Fibroblast of skin of scalp (primary cell): ENCODE data around the gene CD59. TPM values are rescaled to one million over a fixed set of nuclear protein-coding genes. Genes with fewer than 3 reads are reported as not detected.

Experiments
- DNase-seq: peaks from one replicate; pipeline ENCODE4 v3.0.0-alpha.2; 2013
- polyA plus RNA-seq, 2 experiments: library from polyadenylated mRNA; unstranded; fragments of 120-200 nt; gene quantifications; one replicate each; pipeline ENCODE4 v1.2.1, GENCODE V29; 2013; ENCODE audit not compliant: insufficient read length in 2 of 2

The CD59 gene, protein sequence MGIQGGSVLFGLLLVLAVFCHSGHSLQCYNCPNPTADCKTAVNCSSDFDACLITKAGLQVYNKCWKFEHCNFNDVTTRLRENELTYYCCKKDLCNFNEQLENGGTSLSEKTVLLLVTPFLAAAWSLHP
- polyA plus RNA-seq (2013, experiment 1 of 2; ENCODE audit: insufficient read length): 589 TPM
- polyA plus RNA-seq (2013, experiment 2 of 2; ENCODE audit: insufficient read length): 580 TPM

DNA sequence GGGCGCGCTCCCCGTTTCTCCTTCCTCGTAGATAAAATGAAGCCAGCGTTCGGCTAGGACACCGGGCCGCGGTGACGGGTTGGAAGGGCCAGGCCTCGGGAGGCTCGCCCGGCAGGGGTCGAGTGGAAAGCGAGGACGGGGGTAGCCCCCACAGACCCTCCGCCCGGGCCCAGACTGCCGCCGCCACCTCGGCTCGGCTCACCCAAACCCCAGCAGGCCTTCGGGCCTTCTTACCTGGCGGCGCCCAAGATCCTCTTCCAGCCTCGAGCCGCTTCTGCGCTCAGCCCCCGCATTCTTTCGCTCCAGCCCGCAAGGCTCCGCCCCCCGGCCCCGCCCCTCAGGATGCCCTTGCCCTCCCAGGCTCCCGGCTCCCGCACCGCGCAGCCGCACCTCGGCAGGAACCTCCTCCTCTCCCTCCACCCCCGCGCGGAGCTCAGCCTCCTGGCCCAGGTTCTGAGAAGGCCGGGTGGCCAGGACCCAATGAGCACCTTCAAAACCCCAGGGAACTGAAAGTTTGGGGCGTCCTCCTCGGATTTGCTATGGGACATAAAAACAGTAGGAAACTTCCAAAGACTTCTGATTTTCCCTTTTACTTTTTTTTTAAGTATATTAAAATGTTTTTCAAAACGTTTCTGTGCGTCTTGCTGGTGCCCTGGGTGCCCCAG lies at the start of gene CD59:
Gene CD59 (minus strand): TSS at position 276 of the 665 bp plus-strand sequence. CDS start 13,978 bp downstream, outside the sequence.
- peak; percentile 89 for DNase-seq

DNA sequence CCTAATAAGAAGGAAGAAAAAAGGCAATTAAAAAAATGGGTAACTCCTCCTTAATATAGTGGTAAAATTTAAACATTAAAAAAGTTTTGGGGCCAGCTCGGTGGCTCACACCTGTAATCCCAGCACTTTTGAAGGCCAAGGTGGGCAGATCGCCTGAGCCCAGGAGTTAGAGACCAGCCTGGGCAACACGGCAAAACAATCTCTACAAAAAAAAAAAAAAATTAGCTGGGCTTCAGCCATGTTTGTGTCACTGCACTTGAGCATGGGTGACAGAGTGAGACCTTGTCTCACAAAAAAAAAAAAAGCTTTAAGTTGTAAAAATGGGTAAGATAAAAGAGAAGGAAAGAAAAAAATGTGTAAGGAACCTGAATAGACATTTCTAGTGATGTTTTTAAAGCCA lies 49.4 kb upstream of the CD59 start:
- no peak for DNase-seq

DNA sequence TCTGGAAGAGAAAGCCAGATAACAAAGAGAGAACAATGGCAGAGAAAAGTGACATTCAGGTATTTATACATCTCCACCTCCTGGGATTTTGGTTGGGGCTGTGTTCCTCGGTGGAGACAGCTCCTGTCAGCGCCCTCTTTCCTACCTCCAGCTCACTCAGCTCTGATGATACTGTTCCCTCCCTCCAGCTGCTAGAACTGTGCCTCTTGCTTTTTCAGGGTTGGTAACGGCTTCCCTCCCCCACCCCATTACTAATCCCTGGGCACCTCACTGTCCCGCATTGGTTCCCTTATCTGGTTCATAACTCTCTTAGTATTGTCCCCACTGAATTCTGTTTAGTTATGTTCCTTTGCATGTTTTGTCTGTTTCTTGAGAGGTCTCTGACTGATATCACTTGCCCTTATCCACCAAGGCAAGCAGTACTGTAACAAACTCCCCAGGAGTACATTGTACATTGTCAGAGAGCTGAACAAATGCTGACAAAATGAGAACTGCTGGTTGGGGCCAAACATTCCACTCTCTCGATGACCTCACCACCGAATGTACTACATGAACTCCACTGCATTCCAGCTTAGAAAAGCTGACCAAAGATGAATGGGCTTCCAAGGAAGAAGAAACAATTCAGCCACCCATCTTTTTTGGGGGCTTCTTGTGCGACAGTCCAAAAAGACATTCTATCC lies 43.8 kb upstream of the CD59 start:
- peak; percentile 84 for DNase-seq

DNA sequence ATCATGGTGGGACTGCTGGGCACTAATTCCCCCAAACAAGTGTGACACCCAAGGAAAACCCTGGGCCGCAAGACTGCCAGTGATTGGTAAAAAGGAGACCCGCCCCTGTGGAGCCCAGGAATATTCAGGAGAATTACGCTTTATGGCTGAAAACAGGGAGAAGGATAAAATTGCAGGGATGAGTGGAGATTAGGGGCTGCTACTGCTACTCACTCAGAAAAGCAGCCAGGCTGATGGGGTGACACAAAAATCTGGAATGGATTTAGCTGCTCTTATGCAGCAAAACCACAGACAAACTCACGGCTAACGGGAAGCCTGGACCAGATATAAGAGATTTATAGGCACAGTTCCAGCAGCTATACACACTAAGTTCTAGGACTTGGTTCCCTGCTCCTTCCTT lies 42.5 kb upstream of the CD59 start:
- peak; percentile 91 for DNase-seq

DNA sequence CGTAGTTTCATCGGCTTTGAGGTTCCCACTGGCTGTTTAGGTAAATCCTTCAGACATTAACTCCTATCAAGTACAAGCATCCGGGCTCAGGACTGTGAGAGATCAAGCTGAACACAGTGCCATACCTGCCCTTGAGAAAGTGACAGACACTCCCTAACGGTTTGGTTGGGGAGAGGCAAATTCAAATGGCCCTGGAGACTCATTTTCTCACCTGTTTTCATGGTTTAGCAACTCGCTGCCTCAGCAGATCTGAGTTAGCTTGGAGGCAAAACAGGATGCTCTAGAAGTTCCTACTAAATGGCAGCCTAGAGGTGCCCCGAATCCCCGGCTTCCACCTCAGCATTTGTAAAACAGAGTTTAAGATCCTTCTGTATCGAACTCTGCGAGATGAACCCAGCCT lies 41.7 kb upstream of the CD59 start:
- DNase-seq: no peak

DNA sequence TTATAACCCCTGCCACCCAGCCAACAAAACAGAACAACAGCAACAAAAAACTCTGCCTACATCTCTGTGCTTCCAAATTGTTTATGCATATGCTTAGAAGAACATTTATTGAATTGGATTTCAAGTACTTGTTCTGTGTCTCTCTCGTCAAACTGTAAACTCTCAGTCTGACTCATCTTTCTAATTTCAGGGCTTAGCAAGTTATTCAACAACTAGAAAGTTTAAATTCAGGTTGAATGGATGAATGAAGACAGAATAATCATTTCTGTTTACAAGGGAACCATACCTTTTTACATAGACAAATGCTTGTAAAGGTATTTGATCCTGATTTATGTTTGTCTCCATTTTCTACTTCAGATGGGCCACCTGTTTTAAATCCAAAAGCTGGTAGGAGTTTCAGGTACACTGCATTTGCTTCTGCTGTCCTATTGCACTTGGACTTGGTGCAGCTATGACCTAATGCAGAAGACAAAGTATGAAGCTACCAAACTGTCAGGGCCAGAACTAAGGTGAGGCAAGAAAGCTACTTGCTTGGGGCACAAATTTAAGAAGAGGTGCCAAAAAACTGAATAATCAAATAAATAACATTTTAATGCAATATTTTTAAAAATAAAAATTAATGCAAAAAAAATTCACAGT lies 39.7 kb upstream of the CD59 start:
- DNase-seq: no peak

DNA sequence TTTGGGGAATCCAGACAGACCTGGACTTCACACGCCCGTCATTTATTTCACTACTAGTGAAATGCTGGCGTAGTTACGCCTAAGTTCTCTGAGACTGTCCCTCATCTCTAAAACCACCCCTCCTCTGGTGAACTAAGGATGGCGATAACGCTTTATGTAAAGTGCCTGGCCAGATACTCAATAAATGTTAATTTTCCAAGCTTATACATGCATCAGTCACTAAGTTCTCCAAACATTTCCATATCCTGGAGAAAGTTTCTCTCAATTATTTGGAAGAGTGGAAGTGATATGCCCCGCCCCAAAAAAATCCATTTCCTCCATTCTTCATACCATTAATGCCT lies 39.2 kb upstream of the CD59 start:
- no peak for DNase-seq

DNA sequence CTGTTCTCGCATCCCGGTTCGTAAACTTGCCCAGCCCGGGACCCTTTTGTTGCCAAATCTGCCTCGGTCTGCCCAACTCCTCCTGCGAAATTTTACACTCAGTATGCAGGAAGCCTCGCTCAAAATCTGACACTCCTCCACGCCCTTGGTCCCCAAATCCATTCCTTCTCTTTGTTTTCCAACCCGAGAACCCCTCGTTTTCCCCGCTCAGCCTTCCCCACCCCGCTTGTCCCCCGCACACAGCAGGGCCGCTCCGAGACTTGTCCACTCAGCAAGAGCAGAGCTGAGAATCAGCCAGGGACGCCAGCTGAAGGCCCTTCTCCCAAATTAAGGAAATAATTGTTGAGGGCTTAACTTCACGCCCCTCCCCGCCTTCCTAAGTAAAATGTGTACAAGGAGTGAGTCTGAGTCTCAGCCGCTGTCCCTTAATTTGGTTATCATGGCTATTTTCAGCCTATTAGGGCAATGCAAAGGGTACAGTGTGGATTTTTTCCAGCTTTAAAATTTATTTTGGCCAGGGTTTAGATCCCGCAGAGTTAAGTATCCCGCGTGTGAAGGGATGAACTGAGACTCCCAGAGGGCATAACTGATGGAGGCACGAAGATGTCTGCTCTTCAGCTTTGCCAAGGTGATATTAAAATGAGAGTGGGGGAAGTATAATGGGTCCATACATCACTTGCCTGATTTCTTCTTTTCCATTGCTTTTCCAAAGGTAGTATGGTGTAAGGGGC lies 38.7 kb upstream of the CD59 start:
- peak; percentile 4 for DNase-seq

DNA sequence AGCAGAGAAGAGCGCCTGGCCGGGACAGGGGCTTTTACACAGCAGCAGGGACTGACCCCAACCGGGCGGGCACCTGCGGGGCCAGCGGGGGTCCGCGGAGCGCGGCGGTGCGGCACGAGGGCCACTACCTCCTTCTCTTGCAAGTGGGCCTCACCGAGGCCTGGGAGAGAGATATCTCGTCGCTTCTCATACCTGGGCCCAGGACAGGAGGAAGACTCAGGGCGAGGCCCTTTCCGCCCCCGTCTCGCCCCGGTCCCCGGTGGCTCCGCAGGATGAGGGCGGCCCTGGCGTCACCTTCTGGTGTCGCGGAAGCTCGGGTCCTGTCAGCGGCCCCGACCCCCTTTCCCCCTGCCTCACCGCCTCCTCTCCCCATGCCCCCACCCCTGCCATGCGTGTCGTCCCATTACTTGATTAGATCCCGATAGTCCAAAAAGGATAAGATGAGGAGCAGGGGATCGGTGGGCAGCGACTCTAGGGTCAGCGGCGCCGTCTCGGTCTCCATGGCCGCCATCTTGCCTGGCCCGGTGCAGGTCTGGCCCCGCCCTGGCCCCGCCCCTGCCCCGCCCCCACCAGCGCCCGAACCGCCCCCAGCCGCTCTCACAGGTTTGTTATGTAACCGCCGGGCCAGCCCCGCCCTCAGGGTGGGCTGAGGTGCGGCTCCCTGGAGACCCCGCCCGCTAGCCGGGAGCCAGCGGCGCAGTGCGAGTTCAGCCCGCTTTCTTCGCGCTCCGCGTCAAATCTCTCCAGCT lies 37.9 kb upstream of the CD59 start, which contains the start of gene FBXO3:
Gene FBXO3 (minus strand): TSS at position 534 of the 749 bp plus-strand sequence. CDS start 23 bp downstream, at position 511.
- peak; percentile 78 for DNase-seq

DNA sequence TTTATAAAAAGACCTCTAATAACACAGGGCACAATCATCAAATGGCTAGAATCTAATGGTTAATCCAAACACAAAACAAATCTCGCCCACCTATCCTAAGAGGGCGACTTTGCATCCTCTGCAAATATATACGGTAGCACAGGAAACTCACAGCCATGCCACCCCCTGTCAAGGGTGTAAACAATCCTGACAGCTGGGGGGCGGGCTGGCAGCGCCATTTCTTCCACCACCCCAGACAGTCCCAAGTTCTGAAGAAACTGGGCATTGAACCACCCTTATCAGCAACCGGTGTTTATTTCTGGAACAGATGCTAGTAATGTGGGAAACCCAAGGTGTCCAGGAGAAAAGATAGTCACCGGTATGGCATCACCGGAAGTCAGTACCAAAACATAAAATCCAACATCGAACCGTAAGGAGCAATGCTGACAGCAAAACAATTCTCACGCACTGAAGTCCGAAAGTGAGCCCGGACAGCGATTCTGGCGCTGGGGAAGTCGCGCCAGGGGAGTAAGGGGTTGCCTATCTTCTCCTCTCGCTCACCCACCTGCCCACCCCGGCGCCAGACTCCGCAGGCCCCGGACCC lies 37.3 kb upstream of the CD59 start:
- no peak for DNase-seq

DNA sequence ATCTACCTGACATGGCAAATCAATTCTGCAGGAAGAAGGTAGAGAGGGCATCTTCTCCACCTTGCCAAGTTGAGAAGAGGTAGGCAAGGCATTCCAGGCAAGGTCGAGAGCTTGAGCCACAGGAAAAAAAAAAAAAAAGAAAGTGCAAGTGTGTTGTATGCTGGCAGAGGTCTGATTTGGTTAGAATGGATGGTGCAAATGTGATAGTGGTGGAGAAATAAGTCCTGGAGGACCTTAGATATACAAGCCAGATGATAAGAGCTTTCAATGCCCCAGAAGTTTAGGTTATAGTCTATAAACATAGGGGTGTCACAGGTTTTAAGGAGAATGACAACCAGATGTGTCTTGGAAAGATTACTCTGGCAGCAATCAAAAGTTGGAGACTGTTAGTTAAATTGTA lies 36.6 kb upstream of the CD59 start:
- no peak for DNase-seq

DNA sequence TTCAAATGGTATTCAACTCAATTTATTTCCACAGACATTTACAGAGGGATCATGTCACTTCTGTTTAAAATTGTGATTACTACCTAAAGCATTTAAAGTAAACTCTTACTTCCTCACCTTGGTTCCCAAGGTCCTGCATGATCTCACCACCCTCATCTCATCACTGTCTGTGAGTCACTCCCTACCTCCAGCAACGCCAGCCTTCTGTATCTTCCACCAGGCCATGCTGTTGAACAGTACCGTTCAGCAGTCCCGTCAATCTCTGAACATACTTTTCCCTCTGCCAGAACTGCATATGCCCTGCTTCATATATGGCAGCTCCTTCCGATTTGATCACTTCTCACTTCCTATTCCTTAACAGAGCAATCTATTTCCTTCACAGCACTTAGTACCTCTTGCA lies 36.1 kb upstream of the CD59 start:
- DNase-seq: no peak

DNA sequence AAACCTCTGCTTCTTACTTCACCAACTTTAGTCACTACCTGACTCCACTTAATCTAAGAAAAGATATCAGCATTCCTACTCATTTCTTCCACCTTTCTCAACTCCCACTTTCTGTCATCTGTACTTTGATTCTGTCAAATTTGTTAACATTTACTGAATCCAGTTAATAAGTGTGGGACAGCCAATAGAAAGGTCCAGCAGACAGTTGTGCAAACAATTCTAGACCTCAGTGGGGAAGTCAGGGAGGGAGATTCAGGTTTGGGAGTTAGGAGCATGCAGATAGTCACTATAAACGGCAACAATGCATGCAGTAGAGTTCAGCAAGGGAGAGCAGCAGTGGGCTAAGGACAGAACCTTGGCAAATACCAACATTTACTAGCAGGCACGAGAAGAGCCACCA lies 34.0 kb upstream of the CD59 start:
- no peak for DNase-seq

DNA sequence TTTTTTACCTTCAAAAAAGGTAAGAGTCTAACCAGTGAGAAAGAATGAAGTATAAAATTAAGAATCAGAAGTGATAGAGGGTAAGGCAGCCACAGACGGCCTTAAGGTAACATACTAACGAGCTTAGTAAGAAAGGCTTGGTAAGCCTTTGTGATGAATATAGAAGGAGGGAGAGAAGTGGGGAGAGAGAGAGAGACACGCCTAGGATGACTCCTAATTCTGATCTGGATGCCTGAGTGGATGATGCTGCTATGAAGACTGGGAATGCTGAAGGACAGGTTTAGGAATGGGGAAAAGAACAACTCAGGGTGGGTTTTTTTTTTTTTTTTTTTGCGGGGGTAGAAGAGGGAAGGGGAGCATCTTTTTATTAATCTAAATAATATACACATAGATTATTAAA lies 33.3 kb upstream of the CD59 start:
- no peak for DNase-seq

DNA sequence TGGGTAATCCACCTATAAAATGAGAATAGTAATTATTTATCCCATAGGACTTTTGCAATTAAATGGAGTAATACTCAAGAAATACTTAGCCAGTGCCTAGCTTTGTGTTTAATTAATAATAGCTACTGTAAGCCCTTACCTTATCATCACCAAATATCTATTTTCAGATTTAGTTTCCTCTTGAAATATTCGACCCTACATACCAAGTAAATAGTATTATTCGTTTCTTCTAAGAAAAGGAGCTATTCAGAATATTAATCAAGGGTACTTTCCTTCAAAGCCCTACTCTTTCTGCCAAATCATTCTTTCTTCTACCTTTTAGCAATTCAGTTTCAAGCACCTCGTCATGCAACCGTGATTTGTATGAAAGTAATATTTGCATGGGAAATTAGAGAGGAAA lies 31.4 kb upstream of the CD59 start:
- DNase-seq: no peak

DNA sequence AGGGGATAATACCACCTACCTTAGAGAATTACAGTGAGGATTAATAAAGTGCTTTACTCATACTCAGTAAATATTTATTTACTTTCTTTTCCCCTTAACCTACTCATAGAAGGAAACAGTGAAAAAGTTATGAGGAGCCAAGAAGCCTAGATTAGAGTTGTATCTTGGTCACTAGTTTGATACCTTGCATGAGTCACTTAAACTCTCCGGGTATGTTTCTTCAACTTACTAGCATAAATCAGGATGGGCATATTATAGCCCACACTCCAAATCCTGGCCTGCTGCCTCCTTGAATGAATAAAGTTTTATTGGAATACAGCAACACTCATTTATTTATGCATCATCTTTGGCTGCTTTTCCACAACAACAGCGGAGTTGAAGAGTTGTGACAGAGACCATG lies 29.9 kb upstream of the CD59 start:
- no peak for DNase-seq

DNA sequence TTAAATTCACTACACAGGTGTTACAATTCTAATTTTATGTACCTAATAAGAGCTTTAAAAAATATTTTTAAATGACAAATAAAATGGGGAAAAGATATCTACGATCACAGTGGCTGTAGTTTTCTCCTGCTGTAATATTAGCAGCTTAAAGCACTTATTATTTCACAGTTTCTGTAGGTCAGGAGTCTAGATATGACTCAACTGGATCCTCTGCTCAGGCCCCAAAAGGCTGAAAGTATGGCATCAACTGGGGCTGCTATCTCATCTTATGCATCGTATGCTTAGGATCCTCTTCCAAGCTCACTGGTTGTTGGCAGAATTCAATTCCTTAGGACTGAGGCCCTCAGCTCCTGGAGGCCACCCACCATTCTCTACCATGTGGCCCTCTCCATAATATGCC lies 25.2 kb upstream of the CD59 start:
- no peak for DNase-seq

DNA sequence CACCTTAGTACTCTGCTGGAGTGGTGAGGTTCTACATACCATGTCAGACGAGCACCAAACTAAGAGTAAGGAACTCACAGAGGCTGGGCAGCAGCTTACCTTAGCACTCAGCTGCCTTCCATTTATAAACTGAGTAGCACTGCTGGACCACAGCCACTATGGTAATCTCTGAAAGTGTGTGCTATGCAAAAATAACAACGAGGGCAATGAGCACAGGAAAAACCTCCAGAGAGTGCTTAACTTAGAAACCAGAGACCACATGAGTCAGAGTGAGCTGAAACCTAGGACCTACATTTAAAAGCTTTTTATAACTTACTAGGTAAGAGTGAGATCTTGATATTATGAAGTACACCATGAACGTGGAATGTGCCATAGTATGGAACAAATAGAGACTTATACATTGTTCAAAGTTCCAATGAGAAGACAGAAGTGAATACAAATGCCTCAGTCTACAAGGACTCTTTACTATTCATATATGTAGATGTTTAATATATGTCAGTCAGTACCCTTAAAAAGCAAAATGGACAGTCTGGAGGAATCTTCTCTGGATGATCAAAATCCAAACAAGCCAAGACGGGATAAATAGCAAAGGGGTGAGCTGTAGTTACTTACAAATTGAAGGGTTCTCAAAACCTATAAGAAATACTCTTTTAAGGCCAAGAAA lies 17.2 kb upstream of the CD59 start:
- DNase-seq: peak; percentile 36

DNA sequence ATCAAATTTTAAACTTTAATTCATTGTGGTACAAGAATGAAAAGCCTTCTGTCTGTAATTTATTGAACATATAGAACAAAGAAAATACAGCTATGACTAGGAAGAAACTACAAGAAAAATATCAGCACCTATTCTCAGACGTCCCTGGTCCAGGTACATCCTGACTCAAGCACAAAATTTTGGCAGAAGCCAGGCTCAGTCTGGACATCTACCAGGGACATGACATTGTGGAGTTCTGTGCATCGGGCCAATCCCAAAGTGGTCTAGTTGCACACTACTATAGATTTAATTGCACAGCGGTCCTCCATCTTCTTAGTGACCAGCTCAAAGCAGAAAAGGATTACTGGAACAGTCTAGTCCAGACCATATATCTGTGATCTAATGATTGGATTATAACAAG lies 15.7 kb upstream of the CD59 start:
- DNase-seq: no peak

DNA sequence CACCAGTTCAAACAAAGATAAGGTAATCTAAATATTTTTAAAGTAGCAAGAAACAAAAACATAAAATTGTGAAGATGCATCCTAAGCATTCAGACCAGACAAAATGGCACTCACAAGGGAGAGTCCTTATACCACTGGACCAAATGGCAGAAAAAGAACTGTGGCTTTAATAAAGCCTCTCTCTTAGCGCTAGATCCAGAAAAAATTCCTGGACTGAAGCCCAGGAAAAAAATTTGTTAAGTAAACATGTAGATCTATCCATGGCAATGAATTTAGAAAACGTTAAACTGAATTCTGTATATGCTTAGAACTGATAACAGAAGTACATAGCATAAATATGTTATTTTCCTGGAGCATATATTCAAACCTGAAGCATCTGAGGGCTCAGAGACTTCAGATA lies 11.8 kb upstream of the CD59 start:
- DNase-seq: peak; percentile 75

DNA sequence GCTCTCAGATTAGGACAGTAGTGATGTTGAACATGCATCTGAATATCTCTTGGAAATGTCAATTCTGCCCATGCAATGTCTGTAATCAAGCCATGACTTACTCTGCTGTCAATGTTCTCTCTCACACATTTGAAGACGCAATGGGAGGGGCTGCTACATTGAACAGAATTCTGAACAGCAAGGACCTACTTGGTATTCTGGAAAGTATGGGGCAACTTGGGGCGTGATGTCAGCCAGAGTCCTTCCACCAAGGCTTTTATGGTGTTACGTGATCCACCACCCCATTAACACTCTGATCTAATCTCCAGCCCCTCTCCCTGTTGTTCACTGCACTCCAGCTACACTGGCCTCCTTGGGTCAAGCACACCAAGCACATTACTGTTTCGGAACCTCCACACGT lies 7.1 kb upstream of the CD59 start:
- DNase-seq: no peak
